ENCODE measurements around the gene ACTN1. TPM values are rescaled to one million over a fixed set of nuclear protein-coding genes. Genes with fewer than 3 reads are reported as not detected.

The ACTN1 gene
- total RNA-seq, 4 donors from 2014 or later: 76.8 to 117 (median 94.0) TPM

DNA sequence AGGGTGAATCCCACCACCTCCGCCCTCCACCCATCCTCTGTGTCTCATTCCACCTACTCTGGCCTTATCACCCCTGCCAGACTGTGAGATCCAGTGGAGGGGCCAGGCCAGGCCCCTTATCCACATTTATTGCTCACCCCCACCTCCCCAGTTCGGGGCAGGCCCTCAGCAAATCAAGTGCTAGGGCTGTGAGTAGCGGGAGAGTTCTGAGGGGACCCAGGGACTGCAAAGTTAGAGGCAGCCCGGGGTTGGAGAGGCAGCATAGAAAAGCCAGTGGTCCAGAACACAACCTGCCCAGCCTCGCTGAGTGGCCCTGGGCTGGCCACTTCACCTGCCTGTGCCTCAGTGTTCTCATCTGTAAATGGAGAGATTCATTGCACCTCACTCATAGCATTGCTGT lies 27.2 kb upstream of the ACTN1 start:
- H3K27ac ChIP-seq: no peak overlapping the region
- H3K4me3 ChIP-seq: no peak overlapping the region
- no peak for TF ChIP-seq POLR2AphosphoS5 (IDR thresholded peaks at IDR 0.05)
- no peak for TF ChIP-seq POLR2A (IDR thresholded peaks at IDR 0.05)
- TF ChIP-seq, protein P1, sequence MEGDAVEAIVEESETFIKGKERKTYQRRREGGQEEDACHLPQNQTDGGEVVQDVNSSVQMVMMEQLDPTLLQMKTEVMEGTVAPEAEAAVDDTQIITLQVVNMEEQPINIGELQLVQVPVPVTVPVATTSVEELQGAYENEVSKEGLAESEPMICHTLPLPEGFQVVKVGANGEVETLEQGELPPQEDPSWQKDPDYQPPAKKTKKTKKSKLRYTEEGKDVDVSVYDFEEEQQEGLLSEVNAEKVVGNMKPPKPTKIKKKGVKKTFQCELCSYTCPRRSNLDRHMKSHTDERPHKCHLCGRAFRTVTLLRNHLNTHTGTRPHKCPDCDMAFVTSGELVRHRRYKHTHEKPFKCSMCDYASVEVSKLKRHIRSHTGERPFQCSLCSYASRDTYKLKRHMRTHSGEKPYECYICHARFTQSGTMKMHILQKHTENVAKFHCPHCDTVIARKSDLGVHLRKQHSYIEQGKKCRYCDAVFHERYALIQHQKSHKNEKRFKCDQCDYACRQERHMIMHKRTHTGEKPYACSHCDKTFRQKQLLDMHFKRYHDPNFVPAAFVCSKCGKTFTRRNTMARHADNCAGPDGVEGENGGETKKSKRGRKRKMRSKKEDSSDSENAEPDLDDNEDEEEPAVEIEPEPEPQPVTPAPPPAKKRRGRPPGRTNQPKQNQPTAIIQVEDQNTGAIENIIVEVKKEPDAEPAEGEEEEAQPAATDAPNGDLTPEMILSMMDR (IDR thresholded peaks at IDR 0.05): no peak
- no peak for TF ChIP-seq EP300 (IDR thresholded peaks at IDR 0.05)
- 97% methylated on average over 5 of the region's 5 CpGs for WGBS
- H3K9me3 ChIP-seq: no peaks in the 10 kb centered on the region
- DNase-seq (ENCODE audit: low spot score in 2 of 2): no peak
- H3K4me1 ChIP-seq: peaks cover 13% of the 10 kb centered on the region
- H3K36me3 ChIP-seq: no peaks in the 10 kb centered on the region
- no peaks in the 10 kb centered on the region for H3K27me3 ChIP-seq

DNA sequence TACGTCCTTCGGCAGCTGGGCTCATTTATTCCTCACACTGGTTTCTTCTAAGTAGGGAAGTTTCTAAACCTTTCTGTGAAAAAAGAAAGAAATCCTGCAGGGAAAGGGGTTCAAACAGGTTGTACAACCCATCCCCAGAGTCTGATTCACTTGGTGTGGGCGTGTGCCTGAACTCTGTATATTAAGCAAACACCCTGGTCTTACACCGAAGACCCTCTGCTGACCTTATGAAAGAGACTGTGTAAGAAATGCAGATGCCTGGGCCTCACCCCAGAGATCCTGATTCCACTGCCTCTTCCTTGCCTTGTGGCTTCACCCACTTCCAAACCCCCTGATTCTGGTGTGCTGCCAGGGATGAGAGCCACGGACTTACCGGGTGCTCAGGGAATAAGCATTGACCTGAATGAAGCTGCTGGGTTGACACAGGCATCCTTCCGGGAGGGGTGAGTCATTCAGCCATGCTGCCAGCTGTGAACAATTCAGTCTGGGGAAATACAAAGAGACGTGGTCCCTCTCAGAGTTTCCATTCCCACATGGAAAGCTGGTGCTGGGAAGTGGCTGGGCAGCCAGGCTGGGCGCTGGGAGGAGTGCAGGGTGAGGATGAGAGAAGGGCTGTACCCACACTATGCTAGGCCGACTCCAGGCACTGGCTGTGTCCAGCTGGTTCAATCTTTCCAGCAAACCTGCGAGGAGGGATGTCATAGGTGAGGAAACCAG lies 26.5 kb upstream of the ACTN1 start:
- Histone ChIP-seq H3K4me1 (peaks cover 13% of the 10 kb centered on the region), H3K27me3 (no peaks in the 10 kb centered on the region), H3K36me3 (no peaks in the 10 kb centered on the region), H3K27ac (no peak overlapping the region), H3K4me3 (no peak overlapping the region), H3K9me3 (no peaks in the 10 kb centered on the region)
- 39% methylated on average over 11 of the region's 11 CpGs for WGBS
- DNase-seq (ENCODE audit: low spot score in 2 of 2): peak in 1 of 2 donors; percentile 85
- peak in 1 of 3 donors; percentile 62 for TF ChIP-seq POLR2AphosphoS5 (IDR thresholded peaks at IDR 0.05)
- no peak for TF ChIP-seq POLR2A (IDR thresholded peaks at IDR 0.05)
- TF ChIP-seq EP300 (IDR thresholded peaks at IDR 0.05): no peak
- TF ChIP-seq, protein P1 (IDR thresholded peaks at IDR 0.05): no peak

DNA sequence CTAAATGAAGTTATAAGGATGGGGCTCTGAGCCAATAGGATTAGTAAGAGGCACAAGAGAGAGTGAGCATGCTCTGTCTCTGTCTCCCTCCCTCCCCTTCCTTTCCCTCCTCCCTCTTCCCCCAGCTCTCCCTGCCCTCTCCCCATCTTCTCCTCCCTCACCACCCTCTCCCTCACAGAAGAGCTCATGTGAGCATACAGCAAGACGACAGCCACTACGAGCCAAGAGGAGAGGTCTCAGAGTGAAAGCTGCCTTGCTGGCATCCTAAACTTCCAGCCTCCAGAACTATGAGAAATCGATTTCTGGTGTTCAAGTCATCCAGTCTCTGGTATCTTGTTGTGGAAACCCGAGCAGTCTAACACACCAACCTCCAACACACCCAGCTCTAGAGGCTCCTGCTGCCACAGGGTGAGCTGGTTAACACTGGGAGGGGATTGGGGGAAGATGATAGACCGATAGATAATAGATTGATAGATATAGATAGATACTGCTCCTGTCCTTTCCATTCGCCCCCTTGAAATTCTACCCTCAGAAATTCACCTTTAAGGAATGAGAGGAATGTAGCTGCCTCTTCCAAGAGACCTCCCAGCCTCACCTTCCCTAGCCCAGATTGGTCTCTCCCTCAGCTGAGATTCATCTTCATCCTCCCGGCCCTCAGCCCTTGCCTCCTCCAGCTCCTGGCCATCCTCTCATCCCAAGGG lies 25.8 kb upstream of the ACTN1 start:
- no peak overlapping the region for H3K27ac ChIP-seq
- peaks cover 13% of the 10 kb centered on the region for H3K4me1 ChIP-seq
- H3K9me3 ChIP-seq: no peaks in the 10 kb centered on the region
- no peak for DNase-seq (ENCODE audit: low spot score in 2 of 2)
- TF ChIP-seq POLR2A (IDR thresholded peaks at IDR 0.05): no peak
- TF ChIP-seq, protein P1 (IDR thresholded peaks at IDR 0.05): no peak
- TF ChIP-seq POLR2AphosphoS5 (IDR thresholded peaks at IDR 0.05): no peak
- TF ChIP-seq EP300 (IDR thresholded peaks at IDR 0.05): no peak
- H3K27me3 ChIP-seq: no peaks in the 10 kb centered on the region
- no peaks in the 10 kb centered on the region for H3K36me3 ChIP-seq
- no peak overlapping the region for H3K4me3 ChIP-seq
- 59% methylated on average over 7 of the region's 7 CpGs for WGBS

DNA sequence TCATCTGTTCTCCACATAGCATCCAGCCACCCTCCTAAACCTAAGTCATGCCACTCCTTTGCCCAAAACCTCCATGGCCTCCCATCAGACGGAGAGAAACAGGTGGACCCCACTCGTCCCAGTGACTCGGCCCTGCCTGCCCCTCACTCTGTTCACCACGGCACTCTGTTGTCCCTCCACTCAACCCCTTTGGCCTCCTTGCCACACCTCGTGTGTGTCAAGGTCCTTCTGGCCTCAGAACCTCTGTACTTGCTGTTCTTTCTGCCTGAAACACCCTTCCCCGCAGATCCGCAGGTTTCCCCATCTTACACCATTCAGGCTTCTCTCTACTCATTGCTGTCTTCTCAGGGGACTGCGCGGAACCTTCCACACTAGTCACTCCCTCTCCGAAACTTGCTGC lies 24.5 kb upstream of the ACTN1 start:
- WGBS: 87% methylated on average over 10 of the region's 10 CpGs

DNA sequence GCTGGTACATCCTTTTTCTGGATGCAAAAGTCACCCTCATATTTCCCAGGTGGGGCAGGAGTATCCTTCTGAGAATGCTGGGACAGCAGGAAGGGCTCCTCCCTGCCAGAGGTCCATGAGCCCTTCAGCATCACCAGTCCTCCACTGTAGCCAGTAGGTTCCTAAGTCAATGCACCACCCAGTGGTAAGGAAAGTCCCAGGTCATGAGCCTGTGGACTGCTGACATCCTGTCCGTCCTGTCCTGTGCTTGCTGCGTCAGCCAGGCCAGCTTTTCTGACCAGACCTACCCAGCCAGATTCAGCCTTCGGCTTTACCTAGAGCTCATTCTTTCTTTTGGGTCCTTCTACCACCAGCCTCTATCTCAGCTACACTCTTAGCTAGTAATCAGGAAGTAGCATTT lies 23.0 kb upstream of the ACTN1 start:
- Histone ChIP-seq H3K4me1 (peaks cover 13% of the 10 kb centered on the region), H3K9me3 (no peaks in the 10 kb centered on the region), H3K27ac (no peak overlapping the region), H3K4me3 (no peak overlapping the region), H3K36me3 (no peaks in the 10 kb centered on the region), H3K27me3 (no peaks in the 10 kb centered on the region)
- WGBS: 83% methylated on average over 3 of the region's 3 CpGs
- no peak for DNase-seq (ENCODE audit: low spot score in 2 of 2)
- TF ChIP-seq, protein P1 (IDR thresholded peaks at IDR 0.05): no peak
- TF ChIP-seq POLR2AphosphoS5 (IDR thresholded peaks at IDR 0.05) (no peak), EP300 (IDR thresholded peaks at IDR 0.05) (no peak), POLR2A (IDR thresholded peaks at IDR 0.05) (no peak)

More for the DNA sequence above, 24.5 kb upstream of the ACTN1 start:
- TF ChIP-seq EP300 (IDR thresholded peaks at IDR 0.05): no peak
- no peak for TF ChIP-seq POLR2A (IDR thresholded peaks at IDR 0.05)
- Histone ChIP-seq H3K4me3 (no peak overlapping the region), H3K9me3 (no peaks in the 10 kb centered on the region), H3K4me1 (peaks cover 13% of the 10 kb centered on the region), H3K27me3 (no peaks in the 10 kb centered on the region), H3K36me3 (no peaks in the 10 kb centered on the region), H3K27ac (no peak overlapping the region)
- DNase-seq (ENCODE audit: low spot score in 2 of 2): no peak

Data from suprapubic skin (tissue), 4 donors.